DND-41 (cell line): ENCODE results near the gene GTF2A2.

Experiments used
- ATAC-seq: fragments of 200-7000 bp; cut with Tn5 transposase; 3 replicates; pipeline ENCODE4 v1.9.1; 2021; ENCODE audit warnings: low read depth; ENCODE audit not compliant: insufficient read depth
- DNase-seq: peaks from one replicate; pipeline ENCODE4 v3.0.0-alpha.2; 2020
- H2AFZ ChIP-seq: 2 replicates; pipeline ENCODE4 v1.6.0; 2012; ENCODE audit warnings: low read depth, low read length
- H3K27ac ChIP-seq: 2 replicates; pipeline ENCODE4 v1.5.1; 2012; ENCODE audit warnings: low read length, inconsistent platforms
- H3K27me3 ChIP-seq: fragments of 200-600 bp; sonication (generic); 2 replicates; pipeline ENCODE4 v1.6.0; 2012; ENCODE audit warnings: low read length, mild to moderate bottlenecking, inconsistent platforms; ENCODE audit not compliant: insufficient read depth, poor library complexity
- H3K36me3 ChIP-seq: 2 replicates; pipeline ENCODE4 v1.5.1; 2012; ENCODE audit warnings: low read length, inconsistent platforms; ENCODE audit not compliant: insufficient read depth
- H3K4me1 ChIP-seq: 2 replicates; pipeline ENCODE4 v1.5.1; 2012; ENCODE audit warnings: mild to moderate bottlenecking, low read length; ENCODE audit not compliant: insufficient read depth
- H3K4me2 ChIP-seq: 2 replicates; pipeline ENCODE4 v1.6.0; 2012; ENCODE audit warnings: mild to moderate bottlenecking, moderate library complexity, low read length, inconsistent platforms; ENCODE audit not compliant: insufficient read depth
- H3K4me3 ChIP-seq, 2 experiments: fragments of 200-600 bp in 1 of 2; shearing (Covaris generic) in 1 of 2; 2 replicates each; pipeline ENCODE4 v1.5.1; 2012 to 2016; ENCODE audit warnings: inconsistent platforms in 2 of 2, low read length in 2 of 2, mild to moderate bottlenecking in 2 of 2, low read depth in 1 of 2, moderate library complexity in 1 of 2
- H3K79me2 ChIP-seq: 2 replicates; pipeline ENCODE4 v1.6.0; 2012; ENCODE audit warnings: low read length, inconsistent platforms; ENCODE audit not compliant: insufficient read depth
- H3K9ac ChIP-seq: 2 replicates; pipeline ENCODE4 v1.6.0; 2012; ENCODE audit warnings: low read depth, mild to moderate bottlenecking, inconsistent platforms, low read length, moderate library complexity
- H3K9me3 ChIP-seq: 2 replicates; pipeline ENCODE4 v1.5.1; 2012; ENCODE audit warnings: low read length, moderate library complexity, mild to moderate bottlenecking, inconsistent platforms; ENCODE audit not compliant: insufficient read depth, severe bottlenecking
- H4K20me1 ChIP-seq: 2 replicates; pipeline ENCODE4 v1.6.0; 2012; ENCODE audit warnings: low read length; ENCODE audit not compliant: insufficient read depth
- CTCF ChIP-seq: IDR thresholded peaks from 2 replicates; pipeline ENCODE4 v1.5.1; 2012; ENCODE audit warnings: borderline replicate concordance, low read length, moderate library complexity, mild to moderate bottlenecking; ENCODE audit not compliant: poor library complexity, severe bottlenecking; ENCODE audit errors: extremely low read depth
- EZH2 ChIP-seq: IDR thresholded peaks from 3 replicates; pipeline ENCODE4 v1.6.1; 2012; ENCODE audit warnings: borderline replicate concordance, low read depth, mild to moderate bottlenecking, moderate library complexity, low read length, inconsistent platforms; ENCODE audit not compliant: severe bottlenecking

The GTF2A2 gene

GRCh38 chr15:59688782-59689625, 31.7 kb upstream of the GTF2A2 start, which contains the start of gene BNIP2:
Gene BNIP2 (minus strand): TSS chr15:59689320. CDS start chr15:59682457, 6,863 bp downstream.
- H3K4me1 ChIP-seq, result peaks cover 45% of the 10 kb centered on the region
- peaks cover 44% of the 10 kb centered on the region for H4K20me1 ChIP-seq
- H3K27ac ChIP-seq, result peak within 1 kb of the TSS; percentile 96
- peaks cover 19% of the 10 kb centered on the region for H3K36me3 ChIP-seq
- peak within 1 kb of the TSS; percentile 89 for H2AFZ ChIP-seq
- peak within 1 kb of the TSS; percentile 98 to 99 for H3K4me3 ChIP-seq
- peak within 1 kb of the TSS; percentile 97 for H3K9ac ChIP-seq
- no peaks in the 10 kb centered on the region for H3K27me3 ChIP-seq
- DNase-seq, result peak; percentile 98
- H3K9me3 ChIP-seq, result no peaks in the 10 kb centered on the region
- H3K4me2 ChIP-seq, result peak within 1 kb of the TSS; percentile 75
- peak; percentile 89 for ATAC-seq
- no peak for TF ChIP-seq EZH2
- no peak for TF ChIP-seq CTCF
- H3K79me2 ChIP-seq, result peaks cover 51% of the 10 kb centered on the region

- H3K79me2 ChIP-seq, result peaks cover 57% of the 10 kb centered on the region
- peak overlapping the region; percentile 96 for H3K27ac ChIP-seq
- H3K9ac ChIP-seq, result peak overlapping the region; percentile 97
- no peak for DNase-seq
- no peak for TF ChIP-seq EZH2
- TF ChIP-seq CTCF, result no peak
- H3K36me3 ChIP-seq, result peaks cover 19% of the 10 kb centered on the region
- H3K9me3 ChIP-seq, result no peaks in the 10 kb centered on the region
- peak overlapping the region; percentile 75 for H3K4me2 ChIP-seq
- H3K27me3 ChIP-seq, result no peaks in the 10 kb centered on the region
- H3K4me3 ChIP-seq, result peak overlapping the region; percentile 98 to 99
- peaks cover 45% of the 10 kb centered on the region for H3K4me1 ChIP-seq
- 0 out of 3 replicates have a peak, but pooled peaks have one; percentile 1 for ATAC-seq
- peaks cover 49% of the 10 kb centered on the region for H4K20me1 ChIP-seq
- peak overlapping the region; percentile 89 for H2AFZ ChIP-seq
These were observed 31.1 kb upstream of the GTF2A2 start for GRCh38 chr15:59688423-59688781.

GRCh38 chr15:59687836-59688235, 30.5 kb upstream of the GTF2A2 start:
- Histone ChIP-seq H3K36me3 (peaks cover 23% of the 10 kb centered on the region), H3K9me3 (no peaks in the 10 kb centered on the region), H3K4me1 (peaks cover 45% of the 10 kb centered on the region), H3K27ac (peak overlapping the region; percentile 96), H3K27me3 (no peaks in the 10 kb centered on the region), H3K9ac (peak overlapping the region; percentile 97), H3K4me2 (peak overlapping the region; percentile 75), H3K79me2 (peaks cover 63% of the 10 kb centered on the region), H2AFZ (no peak overlapping the region), H3K4me3 (peak overlapping the region; percentile 98 to 99), H4K20me1 (peaks cover 55% of the 10 kb centered on the region)
- DNase-seq (peak; percentile 6), ATAC-seq (no peak)
- TF ChIP-seq CTCF, result no peak
- TF ChIP-seq EZH2, result no peak
